HG03060 (cell line): ENCODE results near the gene CDC42EP1.
"Not testable (repeated sequence)": the region's sequence is repeated elsewhere in the genome, so short reads cannot be mapped to it uniquely, and the experiment has no call there.

Experiments
- ATAC-seq: cut with Tn5 transposase; IDR thresholded peaks from one replicate; pipeline ENCODE4 v1.9.1; 2021; ENCODE audit warnings: low read depth, moderate number of reproducible peaks; ENCODE audit not compliant: unreplicated experiment

Gene CDC42EP1

GRCh38 chr22:37609240-37610152 lies 49.2 kb downstream of the CDC42EP1 start:
- no peak for ATAC-seq

GRCh38 chr22:37610153-37610475 lies 49.8 kb downstream of the CDC42EP1 start:
- not testable (repeated sequence) for ATAC-seq

GRCh38 chr22:37610480-37611129 lies 50.3 kb downstream of the CDC42EP1 start:
- ATAC-seq = no peak

GRCh38 chr22:37611207-37611606 lies 50.9 kb downstream of the CDC42EP1 start:
- no peak for ATAC-seq

- ATAC-seq = no peak
These were observed 56.2 kb downstream of the CDC42EP1 start for GRCh38 chr22:37616201-37617083.

- ATAC-seq = no peak
These were observed 57.2 kb downstream of the CDC42EP1 start for GRCh38 chr22:37617431-37617830.

GRCh38 chr22:37618072-37618656 lies 57.9 kb downstream of the CDC42EP1 start:
- ATAC-seq = no peak

- no peak for ATAC-seq
These were observed 58.4 kb downstream of the CDC42EP1 start for GRCh38 chr22:37618674-37619073.
